ENCODE data around the gene ONECUT1. TPM values are rescaled to one million over a fixed set of nuclear protein-coding genes. Genes with fewer than 3 reads are reported as not detected.

The ONECUT1 gene
- total and polyA plus RNA-seq, 2 donors (not counting 3 experiments of a cell fraction or from before 2014, with no cell fraction given): not detected

- H3K79me2 ChIP-seq (ENCODE audit: control insufficient read depth, insufficient read depth, low read length): no peaks in the 10 kb centered on the region
- no peaks in the 10 kb centered on the region for H3K9me1 ChIP-seq (replicated peaks; ENCODE audit: control insufficient read depth, extremely low read depth, insufficient read depth, low read length)
- no peak overlapping the region for H3K4me2 ChIP-seq (ENCODE audit: insufficient read depth, low read length)
- no peak overlapping the region for H2AFZ ChIP-seq (ENCODE audit: low read depth, low read length)
- DNase-seq (ENCODE audit: low read depth, low spot score) (no peak), FAIRE-seq (no peak)
- no peaks in the 10 kb centered on the region for H4K20me1 ChIP-seq (replicated peaks; ENCODE audit: control insufficient read depth, extremely low read depth, insufficient read depth, low read length)
- no peaks in the 10 kb centered on the region for H3K9me3 ChIP-seq (replicated peaks; ENCODE audit: control insufficient read depth, insufficient read depth, low read length)
- TF ChIP-seq, protein P1, sequence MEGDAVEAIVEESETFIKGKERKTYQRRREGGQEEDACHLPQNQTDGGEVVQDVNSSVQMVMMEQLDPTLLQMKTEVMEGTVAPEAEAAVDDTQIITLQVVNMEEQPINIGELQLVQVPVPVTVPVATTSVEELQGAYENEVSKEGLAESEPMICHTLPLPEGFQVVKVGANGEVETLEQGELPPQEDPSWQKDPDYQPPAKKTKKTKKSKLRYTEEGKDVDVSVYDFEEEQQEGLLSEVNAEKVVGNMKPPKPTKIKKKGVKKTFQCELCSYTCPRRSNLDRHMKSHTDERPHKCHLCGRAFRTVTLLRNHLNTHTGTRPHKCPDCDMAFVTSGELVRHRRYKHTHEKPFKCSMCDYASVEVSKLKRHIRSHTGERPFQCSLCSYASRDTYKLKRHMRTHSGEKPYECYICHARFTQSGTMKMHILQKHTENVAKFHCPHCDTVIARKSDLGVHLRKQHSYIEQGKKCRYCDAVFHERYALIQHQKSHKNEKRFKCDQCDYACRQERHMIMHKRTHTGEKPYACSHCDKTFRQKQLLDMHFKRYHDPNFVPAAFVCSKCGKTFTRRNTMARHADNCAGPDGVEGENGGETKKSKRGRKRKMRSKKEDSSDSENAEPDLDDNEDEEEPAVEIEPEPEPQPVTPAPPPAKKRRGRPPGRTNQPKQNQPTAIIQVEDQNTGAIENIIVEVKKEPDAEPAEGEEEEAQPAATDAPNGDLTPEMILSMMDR (IDR thresholded peaks at IDR 0.05; ENCODE audit: extremely low read depth in 1 of 2, insufficient read depth in 1 of 2, low read depth in 1 of 2, low read length in 2 of 2): peak in 1 of 2 donors; percentile 7
- TF ChIP-seq FOS (IDR thresholded peaks at IDR 0.05; ENCODE audit: borderline replicate concordance, insufficient read depth, low read length) (no peak), EZH2 (IDR thresholded peaks at IDR 0.05; ENCODE audit: borderline replicate concordance, low read depth, low read length, severe bottlenecking) (peak; percentile 99)
- BruUV-seq (replicated peaks): no TSS peak
- H3K27me3 ChIP-seq (ENCODE audit: control insufficient read depth in 2 of 2, insufficient read depth in 2 of 2, low read length in 2 of 2): peaks cover 65 to 88% of the 10 kb centered on the region in 2 experiments
- no peak overlapping the region for H3K4me3 ChIP-seq (replicated peaks in 1 of 3; ENCODE audit: insufficient read depth in 1 of 3, low read depth in 1 of 3, low read length in 3 of 3)
- no peaks in the 10 kb centered on the region for H3K36me3 ChIP-seq (ENCODE audit: control insufficient read depth in 2 of 2, extremely low read depth in 1 of 2, insufficient read depth in 2 of 2, low read length in 2 of 2)
- intact Hi-C loops (cut with micrococcal nuclease) (no loop called here), dilution Hi-C loops (cut with MboI; ENCODE audit: extremely low pct_ligation_motif_present, low sequenced_read_pairs) (no loop called here)
- H3K9ac ChIP-seq (replicated peaks; ENCODE audit: extremely low read depth, insufficient read depth, low read length): no peak overlapping the region
- H3K4me1 ChIP-seq (ENCODE audit: control insufficient read depth, extremely low read depth, insufficient read depth, low read length): peaks cover 8% of the 10 kb centered on the region
- ChIA-PET CTCF (interaction anchor here (1.4 kb wide), 1 partner anchor 12 kb away, joined by 7 read pairs; no protein-coding TSS in a partner anchor), POLR2A (no interaction called here)
- H3K27ac ChIP-seq (ENCODE audit: insufficient read depth, low read depth, low read length): no peak overlapping the region
These were observed 15.5 kb upstream of the ONECUT1 start for GRCh38 chr15:52805351-52806283.

Data from endothelial cell of umbilical vein (primary cell).